Lower leg skin (tissue), 3 donors: ENCODE data around the gene WWOX.

Source experiments
- CTCF ChIP-seq, 3 donors: fragments of 450-650 bp; IDR thresholded peaks; one replicate each; pipeline ENCODE4 v1.5.1; 2016; ENCODE audit warnings: antibody characterized with exemption in 3 of 3, mild to moderate bottlenecking in 3 of 3, moderate library complexity in 2 of 3
- POLR2A ChIP-seq, 2 donors: fragments of 450-650 bp; IDR thresholded peaks; one replicate each; pipeline ENCODE4 v1.6.1; 2016 to 2017; ENCODE audit warnings: antibody characterized with exemption in 2 of 2, mild to moderate bottlenecking in 1 of 2, moderate library complexity in 1 of 2

GRCh38 chr16:78576941-78577340 lies 477.5 kb downstream of the WWOX start:
- TF ChIP-seq CTCF (IDR thresholded peaks at IDR 0.05) (no peak), POLR2A (IDR thresholded peaks at IDR 0.05) (no peak)
